GM21423 (cell line): Measurements from ENCODE around the gene NAA10.
A peak's percentile ranks its signal among the peaks of the same experiment; 100 is the strongest.

Source experiments
- ATAC-seq: cut with Tn5 transposase; IDR thresholded peaks from one replicate; pipeline ENCODE4 v1.9.1; 2021; ENCODE audit warnings: mild to moderate bottlenecking, moderate library complexity; ENCODE audit not compliant: unreplicated experiment

The NAA10 gene

GRCh38 chrX:153950127-153950526 is 15.3 kb upstream of the NAA10 start:
- ATAC-seq: no peak

GRCh38 chrX:153948847-153949805 is 14.3 kb upstream of the NAA10 start:
- ATAC-seq: no peak

GRCh38 chrX:153948002-153948466 is 13.2 kb upstream of the NAA10 start:
- no peak for ATAC-seq

- ATAC-seq: peak; percentile 71
Measured at GRCh38 chrX:153947009-153947769, 12.4 kb upstream of the NAA10 start.

GRCh38 chrX:153945956-153946943 is 11.4 kb upstream of the NAA10 start:
- ATAC-seq: no peak

GRCh38 chrX:153944800-153945150 is 9.9 kb upstream of the NAA10 start:
- no peak for ATAC-seq

GRCh38 chrX:153944140-153944799 is 9.4 kb upstream of the NAA10 start, which contains the start of gene RENBP:
Gene RENBP (minus strand): TSS chrX:153944643. CDS start chrX:153944610, 33 bp downstream.
- no peak for ATAC-seq

- no peak for ATAC-seq
Measured at GRCh38 chrX:153941336-153942252, 6.8 kb upstream of the NAA10 start.

GRCh38 chrX:153939573-153939972 is 4.7 kb upstream of the NAA10 start:
- ATAC-seq: no peak

GRCh38 chrX:153938226-153938786 is 3.5 kb upstream of the NAA10 start:
- no peak for ATAC-seq

- ATAC-seq: no peak
Measured at GRCh38 chrX:153937056-153937455, 2.2 kb upstream of the NAA10 start.

GRCh38 chrX:153935326-153935851 is 552 bp upstream of the NAA10 start:
- ATAC-seq: no peak

GRCh38 chrX:153934148-153934761 is 582 bp downstream of the NAA10 start:
- peak; percentile 6 for ATAC-seq

GRCh38 chrX:153933748-153934147 is 1.1 kb downstream of the NAA10 start:
- ATAC-seq: no peak

- ATAC-seq: no peak
Measured at GRCh38 chrX:153932220-153932915, 2.5 kb downstream of the NAA10 start.

- no peak for ATAC-seq
Measured at GRCh38 chrX:153931748-153932147, 3.1 kb downstream of the NAA10 start.

- no peak for ATAC-seq
Measured at GRCh38 chrX:153931151-153931550, 3.7 kb downstream of the NAA10 start.
